Prostate gland (tissue), 2 donors: ENCODE data around the gene LDB1.

Experiments
- POLR2A ChIP-seq: fragments of 450-650 bp; IDR thresholded peaks from one replicate; pipeline ENCODE4 v1.6.1; 2016; ENCODE audit warnings: antibody characterized with exemption, mild to moderate bottlenecking
- TF ChIP-seq, protein P1 (sequence below), 4 experiments: fragments of 200-600 bp in 2 of 4; fragments of 450-650 bp in 2 of 4; sonication (generic) in 2 of 4; IDR thresholded peaks; 1 replicate in 3 of 4; 2 replicates in 1 of 4; pipeline ENCODE4 v1.5.1; 2016 to 2019; ENCODE audit warnings: antibody characterized with exemption in 4 of 4, mild to moderate bottlenecking in 2 of 4, moderate library complexity in 2 of 4

GRCh38 chr10:102153093-102153620 is 33.0 kb upstream of the LDB1 start:
- TF ChIP-seq, protein P1, sequence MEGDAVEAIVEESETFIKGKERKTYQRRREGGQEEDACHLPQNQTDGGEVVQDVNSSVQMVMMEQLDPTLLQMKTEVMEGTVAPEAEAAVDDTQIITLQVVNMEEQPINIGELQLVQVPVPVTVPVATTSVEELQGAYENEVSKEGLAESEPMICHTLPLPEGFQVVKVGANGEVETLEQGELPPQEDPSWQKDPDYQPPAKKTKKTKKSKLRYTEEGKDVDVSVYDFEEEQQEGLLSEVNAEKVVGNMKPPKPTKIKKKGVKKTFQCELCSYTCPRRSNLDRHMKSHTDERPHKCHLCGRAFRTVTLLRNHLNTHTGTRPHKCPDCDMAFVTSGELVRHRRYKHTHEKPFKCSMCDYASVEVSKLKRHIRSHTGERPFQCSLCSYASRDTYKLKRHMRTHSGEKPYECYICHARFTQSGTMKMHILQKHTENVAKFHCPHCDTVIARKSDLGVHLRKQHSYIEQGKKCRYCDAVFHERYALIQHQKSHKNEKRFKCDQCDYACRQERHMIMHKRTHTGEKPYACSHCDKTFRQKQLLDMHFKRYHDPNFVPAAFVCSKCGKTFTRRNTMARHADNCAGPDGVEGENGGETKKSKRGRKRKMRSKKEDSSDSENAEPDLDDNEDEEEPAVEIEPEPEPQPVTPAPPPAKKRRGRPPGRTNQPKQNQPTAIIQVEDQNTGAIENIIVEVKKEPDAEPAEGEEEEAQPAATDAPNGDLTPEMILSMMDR (IDR thresholded peaks at IDR 0.05) = no peak
- TF ChIP-seq POLR2A = no peak
